ENCODE measurements around the gene ARFGAP1.
"Not testable (repeated sequence)": the region's sequence is repeated elsewhere in the genome, so short reads cannot be mapped to it uniquely, and the experiment has no call there.

The ARFGAP1 gene

GRCh38 chr20:63293456-63293855 is 20.8 kb downstream of the ARFGAP1 start:
- no peak for DNase-seq

- DNase-seq: no peak
Observed at GRCh38 chr20:63293871-63294535, 21.4 kb downstream of the ARFGAP1 start.

- DNase-seq: no peak
Observed at GRCh38 chr20:63294536-63294900, 21.9 kb downstream of the ARFGAP1 start.

GRCh38 chr20:63295018-63295417 is 22.4 kb downstream of the ARFGAP1 start:
- no peak for DNase-seq

- DNase-seq: no peak
Observed at GRCh38 chr20:63295422-63295821, 22.8 kb downstream of the ARFGAP1 start.

- no peak for DNase-seq
Observed at GRCh38 chr20:63295846-63296245, 23.2 kb downstream of the ARFGAP1 start.

GRCh38 chr20:63296531-63297299 is 24.1 kb downstream of the ARFGAP1 start:
- DNase-seq: no peak

- DNase-seq: no peak
Observed at GRCh38 chr20:63297371-63297781, 24.8 kb downstream of the ARFGAP1 start.

GRCh38 chr20:63297796-63298572 is 25.4 kb downstream of the ARFGAP1 start:
- no peak for DNase-seq

- no peak for DNase-seq
Observed at GRCh38 chr20:63298731-63299312, 26.2 kb downstream of the ARFGAP1 start.

GRCh38 chr20:63301671-63302070 is 29.1 kb downstream of the ARFGAP1 start:
- DNase-seq: no peak

- DNase-seq: no peak
Observed at GRCh38 chr20:63303095-63303666, 30.6 kb downstream of the ARFGAP1 start.

GRCh38 chr20:63305393-63305792 is 32.8 kb downstream of the ARFGAP1 start:
- no peak for DNase-seq

- not testable (repeated sequence) for DNase-seq
Observed at GRCh38 chr20:63305933-63306672, 33.5 kb downstream of the ARFGAP1 start.

GRCh38 chr20:63306673-63307537 is 34.3 kb downstream of the ARFGAP1 start:
- DNase-seq: no peak

- DNase-seq: no peak
Observed at GRCh38 chr20:63307538-63308217, 35.1 kb downstream of the ARFGAP1 start.

- no peak for DNase-seq
Observed at GRCh38 chr20:63308218-63308911, 35.8 kb downstream of the ARFGAP1 start.

GRCh38 chr20:63309261-63310071 is 36.9 kb downstream of the ARFGAP1 start:
- DNase-seq: no peak

Data from activated CD4-positive, alpha-beta T cell treated with anti-CD3 and anti-CD28 coated beads, Interleukin-10, Interleukin-2, amounts not matched to agents 100 ng/mL and 50 ng/mL, durations not matched to agents 16 hours and 8 hours (primary cell).